Loucy (cell line): ENCODE measurements around the gene OXTR.

Experiments
- H2AFZ ChIP-seq: fragments of 200-600 bp; sonication (generic); 2 replicates; pipeline ENCODE4 v1.6.0; 2016; ENCODE audit warnings: antibody characterized with exemption, mild to moderate bottlenecking, low read length, moderate library complexity
- H3F3A ChIP-seq: fragments of 200-600 bp; 2 replicates; pipeline ENCODE4 v1.6.0; 2016; ENCODE audit warnings: antibody characterized with exemption, low read depth, mild to moderate bottlenecking
- H3K27me3 ChIP-seq: fragments of 200-600 bp; sonication (generic); 2 replicates; pipeline ENCODE4 v1.6.1; 2014; ENCODE audit warnings: low read length, mild to moderate bottlenecking; ENCODE audit not compliant: insufficient read depth, poor library complexity, severe bottlenecking
- H3K36me3 ChIP-seq: fragments of 200-600 bp; sonication (generic); 2 replicates; pipeline ENCODE4 v1.6.1; 2016; ENCODE audit warnings: low read length; ENCODE audit not compliant: insufficient read depth
- H3K4me1 ChIP-seq: fragments of 200-600 bp; sonication (generic); 2 replicates; pipeline ENCODE4 v1.5.1; 2014; ENCODE audit warnings: low read length, mild to moderate bottlenecking; ENCODE audit not compliant: insufficient read depth, poor library complexity, severe bottlenecking
- H3K4me2 ChIP-seq: fragments of 200-600 bp; sonication (generic); 2 replicates; pipeline ENCODE4 v1.6.0; 2014; ENCODE audit warnings: antibody characterized with exemption, low read length, low read depth, mild to moderate bottlenecking; ENCODE audit not compliant: poor library complexity, severe bottlenecking
- H3K4me3 ChIP-seq: fragments of 200-600 bp; sonication (generic); 2 replicates; pipeline ENCODE4 v1.5.1; 2014; ENCODE audit warnings: low read length, mild to moderate bottlenecking, mixed read lengths; ENCODE audit not compliant: poor library complexity, severe bottlenecking
- H3K79me2 ChIP-seq: fragments of 200-600 bp; sonication (generic); 2 replicates; pipeline ENCODE4 v1.6.1; 2014; ENCODE audit warnings: low read length; ENCODE audit not compliant: insufficient read depth
- H3K9ac ChIP-seq: fragments of 200-600 bp; sonication (generic); 2 replicates; pipeline ENCODE4 v1.6.0; 2014; ENCODE audit warnings: mild to moderate bottlenecking, low read depth, low read length, moderate library complexity; ENCODE audit not compliant: poor library complexity, severe bottlenecking
- H3K9me2 ChIP-seq: fragments of 200-600 bp; sonication (generic); replicated peaks from 2 replicates; pipeline ENCODE4 v1.6.1; 2016; ENCODE audit warnings: low read depth, low read length, mixed read lengths
- H3K9me3 ChIP-seq: fragments of 200-600 bp; sonication (generic); 2 replicates; pipeline ENCODE4 v1.6.1; 2014; ENCODE audit warnings: mild to moderate bottlenecking, antibody characterized with exemption, low read length, low read depth; ENCODE audit not compliant: insufficient read depth
- H4K20me1 ChIP-seq: fragments of 200-600 bp; sonication (generic); 2 replicates; pipeline ENCODE4 v1.6.0; 2014; ENCODE audit warnings: antibody characterized with exemption, low read length, mild to moderate bottlenecking; ENCODE audit not compliant: insufficient read depth, poor library complexity, severe bottlenecking
- CTCF ChIP-seq: fragments of 200-600 bp; sonication (generic); conservative IDR thresholded peaks from 2 replicates; pipeline ENCODE4 v1.5.1; 2014; ENCODE audit warnings: mild to moderate bottlenecking, antibody characterized with exemption, low read length
- EZH2phosphoT487 ChIP-seq: fragments of 200-600 bp; IDR thresholded peaks from 2 replicates; pipeline ENCODE4 v1.6.1; 2018; ENCODE audit warnings: antibody characterized with exemption, mild to moderate bottlenecking, moderate library complexity, borderline replicate concordance

The OXTR gene

GRCh38 chr3:8736436-8736835, 33.0 kb downstream of the OXTR start:
- no peaks in the 10 kb centered on the region for H3K27me3 ChIP-seq
- no peak for TF ChIP-seq CTCF
- no peak for TF ChIP-seq EZH2phosphoT487
- no peak overlapping the region for H3K9ac ChIP-seq
- H2AFZ ChIP-seq: no peak overlapping the region
- H3K4me1 ChIP-seq: no peaks in the 10 kb centered on the region
- no peak overlapping the region for H3K4me3 ChIP-seq
- H3K36me3 ChIP-seq: no peaks in the 10 kb centered on the region
- no peaks in the 10 kb centered on the region for H4K20me1 ChIP-seq
- H3K9me3 ChIP-seq: no peaks in the 10 kb centered on the region
- H3K79me2 ChIP-seq: no peaks in the 10 kb centered on the region
- H3K9me2 ChIP-seq: no peaks in the 10 kb centered on the region
- no peak overlapping the region for H3K4me2 ChIP-seq
- H3F3A ChIP-seq: no peaks in the 10 kb centered on the region

GRCh38 chr3:8734908-8735307, 34.5 kb downstream of the OXTR start:
- Histone ChIP-seq H3K4me3 (no peak overlapping the region), H3F3A (no peaks in the 10 kb centered on the region), H3K79me2 (no peaks in the 10 kb centered on the region), H3K4me2 (no peak overlapping the region), H3K9ac (no peak overlapping the region), H3K36me3 (no peaks in the 10 kb centered on the region), H3K27me3 (no peaks in the 10 kb centered on the region), H4K20me1 (no peaks in the 10 kb centered on the region), H2AFZ (no peak overlapping the region), H3K9me2 (no peaks in the 10 kb centered on the region), H3K4me1 (no peaks in the 10 kb centered on the region), H3K9me3 (no peaks in the 10 kb centered on the region)
- TF ChIP-seq CTCF: no peak
- TF ChIP-seq EZH2phosphoT487: no peak

DNA sequence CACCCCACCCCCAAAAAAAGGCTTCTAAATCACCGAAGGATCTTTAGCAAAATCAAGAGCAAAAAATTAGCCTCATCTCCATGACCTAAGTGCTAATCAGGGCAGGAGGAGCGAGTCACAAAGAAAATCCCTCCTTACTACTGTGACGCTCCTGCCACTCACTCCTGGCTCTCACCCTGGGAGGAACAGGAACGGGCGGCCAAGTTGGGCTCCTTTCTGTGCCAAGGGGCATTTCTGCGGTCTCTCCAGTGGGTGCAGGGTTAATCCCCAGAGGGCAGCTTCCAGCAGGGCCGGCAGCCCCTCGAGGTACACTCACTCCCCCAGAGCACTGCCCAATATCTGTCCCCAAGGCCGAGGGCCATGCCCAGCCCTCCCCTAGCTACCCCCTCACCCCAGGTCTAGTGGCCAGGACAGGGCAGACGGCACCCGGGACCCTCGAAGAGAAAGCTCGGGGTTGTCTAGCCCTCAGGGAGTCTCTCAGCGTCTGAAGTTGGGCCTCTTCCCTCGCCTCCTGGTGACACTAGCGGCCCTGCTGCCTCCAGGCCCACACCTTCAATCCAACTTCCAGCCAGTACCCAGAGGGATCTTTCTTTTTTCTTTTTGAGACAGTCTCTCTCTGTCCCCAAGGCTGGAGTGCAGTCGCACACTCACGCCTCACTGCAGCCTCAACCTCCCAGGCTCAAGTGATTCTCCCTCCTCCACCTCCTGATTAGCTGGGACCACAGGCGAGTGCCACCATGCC, 35.1 kb downstream of the OXTR start:
- Histone ChIP-seq H3K27me3 (no peaks in the 10 kb centered on the region), H4K20me1 (no peaks in the 10 kb centered on the region), H3K36me3 (no peaks in the 10 kb centered on the region), H3K4me3 (no peak overlapping the region), H3K79me2 (no peaks in the 10 kb centered on the region), H3K4me2 (no peak overlapping the region), H3K9me2 (no peaks in the 10 kb centered on the region), H2AFZ (no peak overlapping the region), H3K9me3 (no peaks in the 10 kb centered on the region), H3F3A (no peaks in the 10 kb centered on the region), H3K9ac (no peak overlapping the region), H3K4me1 (no peaks in the 10 kb centered on the region)
- TF ChIP-seq EZH2phosphoT487: no peak
- no peak for TF ChIP-seq CTCF
